ENCODE data around the gene PNRC2.

Gene PNRC2

GRCh38 chr1:23927097-23927496 lies 32.5 kb upstream of the PNRC2 start:
- H3K4me3 ChIP-seq (ENCODE audit: low read depth, low read length) = no peak overlapping the region
- H2BK12ac ChIP-seq (ENCODE audit: low read length) = no peak overlapping the region
- H2AFZ ChIP-seq (ENCODE audit: insufficient read depth, low read length, poor library complexity) = no peak overlapping the region
- no peak overlapping the region for H3K4ac ChIP-seq (ENCODE audit: low read depth, low read length)
- no peaks in the 10 kb centered on the region for H3K4me1 ChIP-seq (ENCODE audit: control insufficient read depth in 1 of 2, insufficient read depth in 2 of 2, low read length in 2 of 2)
- no peak overlapping the region for H2BK120ac ChIP-seq (ENCODE audit: insufficient read depth, low read length, poor library complexity)
- H4K12ac ChIP-seq (ENCODE audit: low read depth, low read length) = no peak overlapping the region
- no peaks in the 10 kb centered on the region for H3K27me3 ChIP-seq (ENCODE audit: insufficient read depth, low read length)
- no peak for DNase-seq
- H3K27ac ChIP-seq (ENCODE audit: low read depth, low read length) = no peak overlapping the region
- no peaks in the 10 kb centered on the region for H3K36me3 ChIP-seq (ENCODE audit: control insufficient read depth in 1 of 2, insufficient read depth in 2 of 2, low read length in 2 of 2)
- no CpG with 5 or more reads among the region's 1 CpG for WGBS (ENCODE audit: extremely low coverage, insufficient coverage, insufficient read length)
- no peak overlapping the region for H3K14ac ChIP-seq (ENCODE audit: low read length)
- H3K23ac ChIP-seq (ENCODE audit: low read length) = no peak overlapping the region
- no peak overlapping the region for H4K91ac ChIP-seq (ENCODE audit: low read depth, low read length)
- H4K8ac ChIP-seq (ENCODE audit: low read depth, low read length) = no peak overlapping the region
- no peak overlapping the region for H3K18ac ChIP-seq (ENCODE audit: low read length)
- H2AK5ac ChIP-seq (ENCODE audit: low read length) = no peak overlapping the region
- no peaks in the 10 kb centered on the region for H3K9me3 ChIP-seq (ENCODE audit: insufficient read depth, low read depth, low read length)
- H3K4me2 ChIP-seq (ENCODE audit: low read length) = no peak overlapping the region
- H3K9ac ChIP-seq (ENCODE audit: low read length) = no peak overlapping the region
- H3K79me2 ChIP-seq (ENCODE audit: control insufficient read depth, insufficient read depth, low read length, poor library complexity) = no peaks in the 10 kb centered on the region
- no peak overlapping the region for H2BK5ac ChIP-seq (ENCODE audit: low read depth, low read length, poor library complexity)
- no peaks in the 10 kb centered on the region for H3K79me1 ChIP-seq (ENCODE audit: low read length)

GRCh38 chr1:23928789-23929188 lies 30.8 kb upstream of the PNRC2 start:
- Histone ChIP-seq H3K79me2 (ENCODE audit: control insufficient read depth, insufficient read depth, low read length, poor library complexity) (no peaks in the 10 kb centered on the region), H3K4ac (ENCODE audit: low read depth, low read length) (no peak overlapping the region), H3K79me1 (ENCODE audit: low read length) (no peaks in the 10 kb centered on the region), H3K36me3 (ENCODE audit: control insufficient read depth in 1 of 2, insufficient read depth in 2 of 2, low read length in 2 of 2) (no peaks in the 10 kb centered on the region), H2AFZ (ENCODE audit: insufficient read depth, low read length, poor library complexity) (no peak overlapping the region), H2BK5ac (ENCODE audit: low read depth, low read length, poor library complexity) (no peak overlapping the region), H3K14ac (ENCODE audit: low read length) (no peak overlapping the region), H3K23ac (ENCODE audit: low read length) (no peak overlapping the region), H3K4me2 (ENCODE audit: low read length) (no peak overlapping the region), H2AK5ac (ENCODE audit: low read length) (no peak overlapping the region), H2BK120ac (ENCODE audit: insufficient read depth, low read length, poor library complexity) (no peak overlapping the region), H3K27ac (ENCODE audit: low read depth, low read length) (no peak overlapping the region), H3K9ac (ENCODE audit: low read length) (no peak overlapping the region), H2BK12ac (ENCODE audit: low read length) (no peak overlapping the region), H3K18ac (ENCODE audit: low read length) (no peak overlapping the region), H4K91ac (ENCODE audit: low read depth, low read length) (no peak overlapping the region), H3K27me3 (ENCODE audit: insufficient read depth, low read length) (no peaks in the 10 kb centered on the region), H4K8ac (ENCODE audit: low read depth, low read length) (no peak overlapping the region), H3K4me1 (ENCODE audit: control insufficient read depth in 1 of 2, insufficient read depth in 2 of 2, low read length in 2 of 2) (no peaks in the 10 kb centered on the region), H4K12ac (ENCODE audit: low read depth, low read length) (no peak overlapping the region), H3K4me3 (ENCODE audit: low read depth, low read length) (no peak overlapping the region), H3K9me3 (ENCODE audit: insufficient read depth, low read depth, low read length) (no peaks in the 10 kb centered on the region)
- no peak for DNase-seq
- WGBS (ENCODE audit: extremely low coverage, insufficient coverage, insufficient read length) = no CpG with 5 or more reads among the region's 4 CpGs

- no peak for DNase-seq
- no peak overlapping the region for H3K9ac ChIP-seq (ENCODE audit: low read length)
- H2AK5ac ChIP-seq (ENCODE audit: low read length) = no peak overlapping the region
- no CpG with 5 or more reads among the region's 5 CpGs for whole genome bisulfite sequencing (ENCODE audit: extremely low coverage, insufficient coverage, insufficient read length)
- H3K23ac ChIP-seq (ENCODE audit: low read length) = no peak overlapping the region
- H3K4me1 ChIP-seq (ENCODE audit: control insufficient read depth in 1 of 2, insufficient read depth in 2 of 2, low read length in 2 of 2) = no peaks in the 10 kb centered on the region
- H3K27me3 ChIP-seq (ENCODE audit: insufficient read depth, low read length) = no peaks in the 10 kb centered on the region
- H3K4me2 ChIP-seq (ENCODE audit: low read length) = no peak overlapping the region
- H2AFZ ChIP-seq (ENCODE audit: insufficient read depth, low read length, poor library complexity) = no peak overlapping the region
- no peak overlapping the region for H2BK5ac ChIP-seq (ENCODE audit: low read depth, low read length, poor library complexity)
- H4K91ac ChIP-seq (ENCODE audit: low read depth, low read length) = no peak overlapping the region
- H3K9me3 ChIP-seq (ENCODE audit: insufficient read depth, low read depth, low read length) = no peaks in the 10 kb centered on the region
- H3K4ac ChIP-seq (ENCODE audit: low read depth, low read length) = no peak overlapping the region
- H4K8ac ChIP-seq (ENCODE audit: low read depth, low read length) = no peak overlapping the region
- no peak overlapping the region for H3K14ac ChIP-seq (ENCODE audit: low read length)
- H3K79me2 ChIP-seq (ENCODE audit: control insufficient read depth, insufficient read depth, low read length, poor library complexity) = no peaks in the 10 kb centered on the region
- H3K36me3 ChIP-seq (ENCODE audit: control insufficient read depth in 1 of 2, insufficient read depth in 2 of 2, low read length in 2 of 2) = no peaks in the 10 kb centered on the region
- H2BK12ac ChIP-seq (ENCODE audit: low read length) = no peak overlapping the region
- H3K18ac ChIP-seq (ENCODE audit: low read length) = no peak overlapping the region
- no peak overlapping the region for H2BK120ac ChIP-seq (ENCODE audit: insufficient read depth, low read length, poor library complexity)
- H3K27ac ChIP-seq (ENCODE audit: low read depth, low read length) = no peak overlapping the region
- H4K12ac ChIP-seq (ENCODE audit: low read depth, low read length) = no peak overlapping the region
- no peak overlapping the region for H3K4me3 ChIP-seq (ENCODE audit: low read depth, low read length)
- H3K79me1 ChIP-seq (ENCODE audit: low read length) = no peaks in the 10 kb centered on the region
These were observed 29.4 kb upstream of the PNRC2 start for GRCh38 chr1:23930270-23930669.

- peak; percentile 30 to 78 for DNase-seq
- Histone ChIP-seq H2AK5ac (ENCODE audit: low read length) (no peak overlapping the region), H2AFZ (ENCODE audit: insufficient read depth, low read length, poor library complexity) (no peak overlapping the region), H3K9me3 (ENCODE audit: insufficient read depth, low read depth, low read length) (no peaks in the 10 kb centered on the region), H3K4me2 (ENCODE audit: low read length) (peak overlapping the region; percentile 46), H3K4me3 (ENCODE audit: low read depth, low read length) (no peak overlapping the region), H3K23ac (ENCODE audit: low read length) (no peak overlapping the region), H4K91ac (ENCODE audit: low read depth, low read length) (no peak overlapping the region), H3K36me3 (ENCODE audit: control insufficient read depth in 1 of 2, insufficient read depth in 2 of 2, low read length in 2 of 2) (no peaks in the 10 kb centered on the region), H3K9ac (ENCODE audit: low read length) (no peak overlapping the region), H3K14ac (ENCODE audit: low read length) (no peak overlapping the region), H3K79me1 (ENCODE audit: low read length) (no peaks in the 10 kb centered on the region), H3K27me3 (ENCODE audit: insufficient read depth, low read length) (no peaks in the 10 kb centered on the region), H3K27ac (ENCODE audit: low read depth, low read length) (no peak overlapping the region), H2BK12ac (ENCODE audit: low read length) (no peak overlapping the region), H3K79me2 (ENCODE audit: control insufficient read depth, insufficient read depth, low read length, poor library complexity) (no peaks in the 10 kb centered on the region), H4K12ac (ENCODE audit: low read depth, low read length) (no peak overlapping the region), H2BK120ac (ENCODE audit: insufficient read depth, low read length, poor library complexity) (no peak overlapping the region), H2BK5ac (ENCODE audit: low read depth, low read length, poor library complexity) (no peak overlapping the region), H3K4me1 (ENCODE audit: control insufficient read depth in 1 of 2, insufficient read depth in 2 of 2, low read length in 2 of 2) (no peaks in the 10 kb centered on the region), H3K18ac (ENCODE audit: low read length) (no peak overlapping the region), H4K8ac (ENCODE audit: low read depth, low read length) (no peak overlapping the region), H3K4ac (ENCODE audit: low read depth, low read length) (no peak overlapping the region)
- no CpG with 5 or more reads among the region's 11 CpGs for WGBS (ENCODE audit: extremely low coverage, insufficient coverage, insufficient read length)
These were observed 28.7 kb upstream of the PNRC2 start for GRCh38 chr1:23930861-23931490.
